ENCODE results near the gene PPEF1.

- TF ChIP-seq CTCF (conservative IDR thresholded peaks at IDR 0.05) (no peak), ZFX (IDR thresholded peaks at IDR 0.05) (no peak)
Measured at GRCh38 chrX:18692541-18692940, 14.9 kb upstream of the PPEF1 start.

All from C4-2B (cell line).